ENCODE results near the gene GRN. TPM values are rescaled to one million over a fixed set of nuclear protein-coding genes. Genes with fewer than 3 reads are reported as not detected.

The GRN gene
- total RNA-seq, 1 experiment from 2014 or later = 127 TPM

GRCh38 chr17:44334315-44334714 lies 10.8 kb upstream of the GRN start:
- H3K4me3 Mint-ChIP-seq = no peak overlapping the region
- Histone ChIP-seq H4K5ac (ENCODE audit: insufficient read length, low read depth, low read length) (no peak overlapping the region), H3K23ac (ENCODE audit: insufficient read length, low read depth, low read length) (no peak overlapping the region), H3T11ph (ENCODE audit: low read length) (no peak overlapping the region), H3K79me2 (ENCODE audit: insufficient read depth, low read length) (no peaks in the 10 kb centered on the region), H4K91ac (ENCODE audit: insufficient read length, low read depth, low read length) (no peak overlapping the region), H3K4ac (ENCODE audit: low read depth, low read length) (no peak overlapping the region), H3K14ac (ENCODE audit: insufficient read depth, low read length) (no peak overlapping the region), H4K20me1 (ENCODE audit: control insufficient read depth, insufficient read depth, insufficient read length) (no peaks in the 10 kb centered on the region), H2AK5ac (ENCODE audit: insufficient read length, low read length) (no peak overlapping the region), H4K8ac (replicated peaks; ENCODE audit: insufficient read length, low read depth, low read length) (no peak overlapping the region), H3K4me2 (ENCODE audit: insufficient read depth, insufficient read length, low read length) (no peak overlapping the region), H3K56ac (ENCODE audit: insufficient read length, low read depth, low read length) (no peak overlapping the region), H3K18ac (ENCODE audit: insufficient read length, low read depth, low read length) (no peak overlapping the region), H2AFZ (ENCODE audit: low read length) (no peak overlapping the region), H3K9me3 (ENCODE audit: control insufficient read depth, low read depth, low read length) (no peaks in the 10 kb centered on the region), H3K27me3 (ENCODE audit: insufficient read depth, low read length) (no peaks in the 10 kb centered on the region), H2BK20ac (ENCODE audit: low read depth, low read length, poor library complexity, severe bottlenecking) (no peak overlapping the region), H3K27ac (ENCODE audit: insufficient read length, low read depth, low read length) (no peak overlapping the region), H3K79me1 (ENCODE audit: insufficient read depth, low read depth, low read length, poor library complexity, severe bottlenecking) (no peaks in the 10 kb centered on the region), H2BK12ac (ENCODE audit: insufficient read length, low read depth, low read length) (no peak overlapping the region), H3K9ac (ENCODE audit: extremely low read depth, insufficient read length, low read length) (no peak overlapping the region), H2BK15ac (ENCODE audit: low read depth, low read length) (no peak overlapping the region), H2BK5ac (ENCODE audit: insufficient read length, low read length) (no peak overlapping the region), H2BK120ac (ENCODE audit: low read depth, low read length, poor library complexity, severe bottlenecking) (no peak overlapping the region), H3K23me2 (ENCODE audit: insufficient read length, low read depth, low read length, poor library complexity, severe bottlenecking) (no peaks in the 10 kb centered on the region), H3K4me1 (ENCODE audit: insufficient read depth, low read length) (no peaks in the 10 kb centered on the region)
- WGBS (ENCODE audit: extremely low coverage, insufficient read length, low lambda C conversion rate) = no CpG with 5 or more reads among the region's 2 CpGs
- peak overlapping the region in 1 of 3 experiments; percentile 44; a peak in 2 of 7 replicates for H3K27ac Mint-ChIP-seq
- TF ChIP-seq CTCF (conservative IDR thresholded peaks at IDR 0.05) = no peak
- H3K4me1 Mint-ChIP-seq = peaks cover 13 to 15% of the 10 kb centered on the region in 2 experiments
- H3K27me3 Mint-ChIP-seq (ENCODE audit: low read depth) = peaks cover 1% of the 10 kb centered on the region; the same call in 1 of the 2 replicates
- H3K36me3 Mint-ChIP-seq (ENCODE audit: insufficient read depth in 1 of 3, low read depth in 3 of 3) = no peaks in the 10 kb centered on the region
- no peaks in the 10 kb centered on the region for H3K9me3 Mint-ChIP-seq
- peak; percentile 27 for DNase-seq

Measured in H9 (cell line).